Measurements from ENCODE around the gene ESPNL.

The ESPNL gene

DNA sequence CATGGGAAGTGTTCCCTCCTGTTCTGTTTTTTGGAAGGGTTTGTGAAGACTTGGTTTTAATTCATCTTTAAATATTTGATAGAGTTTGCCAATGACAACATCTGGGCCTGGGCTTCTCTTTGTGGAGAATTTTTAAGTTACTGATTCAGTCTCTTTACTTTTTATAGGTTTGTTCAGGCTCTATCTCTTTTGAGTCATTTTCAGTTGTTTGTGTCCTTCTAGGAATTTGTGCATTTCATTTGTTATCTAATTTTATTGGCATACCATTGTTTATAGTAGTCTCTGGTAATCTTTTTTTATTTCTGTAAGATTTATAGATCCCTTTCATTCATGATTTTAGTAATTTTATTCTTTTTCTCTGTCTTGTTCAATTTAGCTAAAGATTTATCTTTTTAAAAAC lies 24.7 kb upstream of the ESPNL start:
- no peak for DNase-seq (ENCODE audit: low read depth)

DNA sequence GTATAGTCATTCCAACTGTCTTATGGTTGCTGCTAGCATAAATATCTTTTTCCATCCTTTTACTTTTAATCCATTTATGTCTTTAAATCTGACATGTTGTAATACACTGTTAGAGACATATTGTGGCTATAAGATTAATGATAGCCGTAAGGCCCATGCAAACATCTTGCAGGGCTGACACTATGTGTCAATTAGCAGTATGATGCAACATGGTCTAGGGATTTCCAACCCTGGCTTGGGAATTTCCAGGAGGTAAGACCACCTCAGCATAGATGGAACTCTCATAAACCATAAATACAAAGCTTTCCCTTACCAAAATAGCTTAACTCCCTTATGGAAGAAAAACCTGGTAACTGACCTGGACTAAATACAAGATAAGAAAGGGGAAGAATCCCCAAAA lies 22.8 kb upstream of the ESPNL start:
- DNase-seq (ENCODE audit: low read depth) = no peak

DNA sequence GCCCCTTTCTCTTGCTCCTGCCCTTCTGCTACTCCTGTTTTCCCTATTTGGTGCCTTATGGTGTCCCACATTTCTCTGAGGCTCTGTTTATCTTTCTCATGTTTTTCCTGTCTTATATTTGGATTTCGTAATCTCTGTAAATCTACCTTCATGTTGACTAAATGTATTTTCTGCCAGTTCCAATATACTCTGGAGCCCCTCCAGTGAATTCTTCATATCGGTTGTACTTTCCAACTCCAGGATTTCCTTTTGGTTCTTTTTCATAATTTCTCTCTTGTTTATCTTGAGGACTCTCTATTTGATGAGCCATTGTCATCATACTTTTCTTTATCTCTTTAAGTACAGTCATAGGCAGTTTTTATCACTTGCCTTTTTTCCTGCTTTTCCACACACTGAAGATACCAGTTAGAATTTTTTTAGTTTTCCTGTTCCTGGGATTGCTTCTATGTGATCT lies 20.2 kb upstream of the ESPNL start:
- DNase-seq (ENCODE audit: low read depth) = no peak

DNA sequence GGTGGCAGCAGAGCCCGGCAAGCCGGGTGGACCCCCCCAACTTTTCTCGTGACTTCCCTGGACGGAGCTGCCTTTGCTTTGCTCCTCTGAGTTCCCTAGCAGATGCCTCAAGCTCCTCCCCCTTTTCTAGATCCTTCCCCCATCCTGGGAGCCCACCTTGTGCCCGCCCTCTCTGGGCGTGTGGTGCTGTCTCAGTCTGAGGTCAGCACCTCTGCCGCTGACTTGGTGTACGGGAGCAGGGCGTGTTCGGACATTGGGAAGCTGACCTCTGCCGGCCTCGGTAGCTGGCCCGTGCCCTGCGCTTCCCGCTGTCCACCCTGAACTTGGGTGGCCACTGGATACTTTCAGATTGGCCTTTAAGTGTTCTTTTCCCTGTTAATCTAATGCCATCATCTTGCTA lies 19.6 kb upstream of the ESPNL start:
- no peak for DNase-seq (ENCODE audit: low read depth)

DNA sequence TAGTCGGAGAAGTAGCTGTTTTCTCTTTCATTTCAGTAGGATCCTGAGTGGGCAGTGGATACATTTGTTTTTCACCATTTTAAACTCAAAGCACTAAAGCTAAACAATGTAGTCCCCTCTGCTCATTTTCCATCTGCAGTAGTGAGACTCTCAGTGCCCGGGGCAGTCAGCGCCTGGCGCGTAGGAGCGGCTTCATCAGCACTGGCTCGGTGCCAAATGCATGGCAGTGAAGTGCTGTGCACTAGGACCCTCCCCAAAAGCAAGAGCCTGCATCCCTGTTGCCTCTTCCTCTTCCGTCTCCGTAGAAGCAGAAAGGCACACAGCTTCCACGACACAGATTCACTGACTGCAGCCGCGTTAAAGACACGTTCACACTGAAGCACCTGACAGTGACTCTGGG lies 19.0 kb upstream of the ESPNL start:
- no peak for DNase-seq (ENCODE audit: low read depth)

DNA sequence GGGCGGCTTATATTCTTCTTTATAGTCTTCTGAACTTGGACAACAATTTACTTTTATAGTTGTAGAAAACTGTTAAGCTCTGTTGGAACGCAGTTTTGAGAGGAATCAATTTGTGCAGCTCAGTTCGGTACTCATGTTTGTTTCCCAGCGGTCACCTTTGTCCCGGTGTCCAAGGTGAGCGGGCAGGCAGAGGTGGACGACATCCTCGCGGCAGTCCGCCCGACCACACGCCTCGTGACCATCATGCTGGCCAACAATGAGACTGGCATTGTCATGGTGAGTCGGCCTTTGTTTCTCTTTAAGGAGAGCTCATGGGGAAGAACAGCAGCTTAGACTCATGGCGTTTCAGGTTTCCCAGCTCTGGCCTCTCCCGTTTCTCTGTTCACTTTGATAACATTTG lies 18.6 kb upstream of the ESPNL start:
- no peak for DNase-seq (ENCODE audit: low read depth)

DNA sequence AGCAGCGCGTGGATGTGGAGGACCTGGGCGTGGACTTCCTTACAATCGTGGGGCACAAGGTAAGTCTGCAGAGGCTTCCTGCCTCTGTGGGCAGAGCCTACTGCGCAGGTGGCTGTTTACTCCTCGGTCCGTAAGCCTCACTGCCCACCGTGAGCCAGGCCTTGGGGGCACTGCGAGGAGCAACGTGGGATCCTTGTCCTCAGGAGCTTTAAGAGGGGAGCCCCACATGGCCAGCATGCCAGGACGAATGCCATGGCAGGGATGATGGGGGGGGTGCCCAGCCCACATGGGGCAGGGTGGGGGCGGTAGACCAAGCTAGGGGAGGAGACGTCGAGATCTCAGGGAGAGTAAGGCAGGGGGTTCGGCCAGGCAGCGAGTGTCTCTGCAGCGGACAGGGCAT lies 18.0 kb upstream of the ESPNL start:
- DNase-seq (ENCODE audit: low read depth) = no peak

DNA sequence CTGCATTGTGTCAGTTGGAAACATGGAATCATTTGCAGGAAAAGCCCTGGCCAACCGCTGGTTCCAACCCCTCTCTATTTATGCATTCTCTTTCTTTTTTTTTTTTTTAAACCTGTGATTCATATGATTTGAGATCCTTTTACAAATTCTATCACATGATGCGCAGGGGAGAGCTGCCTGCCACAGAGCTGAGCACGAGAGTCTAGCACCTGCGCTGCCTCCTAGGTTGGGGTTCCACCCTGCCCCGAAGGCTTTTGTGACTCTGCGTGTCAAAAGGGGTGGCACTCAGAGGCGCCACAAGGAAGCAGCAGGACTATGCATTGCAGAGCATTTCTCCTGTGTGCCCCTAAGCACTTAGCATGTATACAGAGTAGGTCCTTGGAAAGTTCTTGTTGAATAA lies 17.3 kb upstream of the ESPNL start:
- no peak for DNase-seq (ENCODE audit: low read depth)

DNA sequence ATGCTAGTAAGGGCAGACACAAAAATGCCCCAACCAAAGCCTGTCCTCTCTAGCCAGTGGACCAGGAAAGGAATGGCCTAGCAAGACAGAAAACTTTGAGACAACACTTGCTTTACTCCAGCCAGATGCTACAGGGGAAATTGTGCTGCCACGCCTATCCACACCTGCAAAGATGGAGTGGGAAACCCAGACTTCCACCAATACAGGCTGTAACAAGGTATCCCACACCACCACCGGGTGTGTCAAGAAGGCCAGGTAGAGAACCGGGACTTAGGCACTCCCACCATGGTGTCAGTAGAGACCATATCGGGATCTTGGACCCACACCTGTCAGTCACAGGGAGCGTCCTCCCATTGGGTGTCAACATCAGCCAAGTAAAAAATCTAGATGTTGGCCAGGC lies 16.2 kb upstream of the ESPNL start:
- DNase-seq (ENCODE audit: low read depth) = no peak

DNA sequence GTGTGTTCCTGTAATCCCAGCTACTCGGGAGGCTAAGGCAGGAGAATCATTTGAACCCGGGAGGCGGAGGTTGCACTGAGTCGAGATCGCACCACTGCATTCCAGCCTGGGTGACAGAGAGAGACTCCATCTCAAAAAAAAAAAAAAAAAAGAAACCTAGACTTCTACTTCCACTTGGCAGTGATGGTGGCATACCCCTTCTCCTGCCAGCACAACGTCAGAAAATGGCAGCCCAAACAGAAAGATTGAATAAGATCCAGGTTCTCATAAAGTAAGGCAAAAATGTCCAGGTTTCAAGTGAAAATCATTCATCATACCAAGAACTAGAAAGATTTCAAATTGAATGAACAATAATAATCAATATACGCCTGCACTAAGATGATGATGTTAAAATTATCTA lies 15.4 kb upstream of the ESPNL start:
- no peak for DNase-seq (ENCODE audit: low read depth)

DNA sequence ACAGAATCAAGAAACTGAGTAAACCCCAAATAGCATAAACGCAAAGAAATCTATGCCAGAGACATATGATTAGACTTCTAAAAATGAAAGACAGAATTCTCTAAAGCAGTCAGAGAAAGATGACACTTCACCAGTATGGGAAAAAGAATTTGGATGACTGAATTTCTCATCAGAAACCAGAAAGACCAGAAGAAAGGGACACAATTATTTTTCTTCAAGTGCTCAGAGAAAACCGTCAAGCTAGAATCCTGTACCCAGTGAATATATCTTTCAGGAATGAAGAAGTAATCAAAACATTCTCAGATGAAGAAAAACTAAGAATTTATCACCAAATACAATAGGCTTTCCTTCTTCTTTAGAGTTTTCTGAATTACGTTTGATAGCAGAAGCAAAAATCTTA lies 14.2 kb upstream of the ESPNL start:
- DNase-seq (ENCODE audit: low read depth) = no peak

DNA sequence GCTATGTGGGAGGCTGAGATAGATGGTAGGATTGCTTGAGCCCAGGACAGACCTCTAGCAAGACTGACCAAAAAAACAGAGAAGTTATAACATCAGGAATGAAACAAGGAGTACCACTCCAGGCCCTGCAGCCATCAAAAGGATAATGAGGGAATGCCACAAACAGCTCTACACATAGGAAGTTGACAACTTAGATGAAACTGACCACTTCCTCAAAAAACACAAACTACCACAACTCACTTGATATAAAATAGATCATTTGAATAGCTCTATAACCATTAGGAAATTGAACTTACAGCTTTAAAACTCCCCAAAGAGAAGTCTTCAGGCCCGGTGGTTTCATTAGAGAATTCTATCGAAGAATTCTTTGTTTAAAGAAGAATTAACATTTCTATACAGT lies 12.9 kb upstream of the ESPNL start:
- DNase-seq (ENCODE audit: low read depth) = no peak

DNA sequence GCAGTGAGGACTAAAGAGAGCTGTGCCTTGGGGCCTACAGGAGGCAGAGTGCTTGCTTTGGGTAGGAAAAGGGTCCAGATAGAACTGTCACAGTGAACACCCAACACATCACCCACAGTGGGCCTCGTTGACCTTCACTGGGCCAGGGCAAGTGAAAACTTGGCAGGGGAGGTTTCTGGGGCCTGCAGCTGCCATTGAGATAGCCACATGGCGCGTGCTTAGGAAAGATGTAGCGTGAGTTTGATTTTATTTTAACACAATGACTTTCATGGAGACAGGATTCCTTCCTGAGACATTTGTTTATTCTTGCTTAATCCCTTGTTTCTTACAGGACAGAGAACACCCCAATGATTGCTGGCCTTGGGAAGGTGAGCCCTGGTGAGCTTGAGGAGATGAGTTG lies 9.3 kb upstream of the ESPNL start:
- DNase-seq (ENCODE audit: low read depth) = no peak

DNA sequence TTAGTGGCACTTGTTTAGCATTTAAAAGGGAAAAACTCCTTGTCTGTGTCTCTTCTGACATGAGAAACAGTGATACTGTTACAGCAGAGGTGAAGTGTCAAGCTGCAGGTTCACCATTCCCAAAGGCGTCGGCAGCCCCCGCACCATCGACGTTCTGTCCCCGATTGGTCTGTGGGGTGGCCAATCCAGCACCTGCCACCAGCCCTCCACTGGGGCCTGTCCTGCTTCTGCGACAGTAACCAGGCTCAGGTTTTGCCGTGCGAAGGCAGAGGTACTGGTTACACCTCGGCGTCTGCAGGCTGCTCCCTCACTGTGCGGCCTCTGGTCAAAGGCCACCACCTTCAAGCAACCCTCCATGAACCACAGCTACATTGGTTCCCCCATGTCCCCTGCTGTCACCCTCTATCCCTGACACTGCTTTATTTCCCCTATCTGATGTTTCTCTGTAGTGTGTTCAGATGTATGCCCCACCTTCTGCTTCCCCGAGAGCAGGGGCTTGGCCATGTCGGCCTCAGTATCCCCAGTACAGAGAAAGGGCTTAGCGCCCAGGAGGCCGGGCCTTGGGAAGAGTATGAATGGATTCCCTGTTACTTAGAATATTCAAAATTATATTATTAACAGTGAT lies 8.6 kb upstream of the ESPNL start:
- no peak for DNase-seq (ENCODE audit: low read depth)

DNA sequence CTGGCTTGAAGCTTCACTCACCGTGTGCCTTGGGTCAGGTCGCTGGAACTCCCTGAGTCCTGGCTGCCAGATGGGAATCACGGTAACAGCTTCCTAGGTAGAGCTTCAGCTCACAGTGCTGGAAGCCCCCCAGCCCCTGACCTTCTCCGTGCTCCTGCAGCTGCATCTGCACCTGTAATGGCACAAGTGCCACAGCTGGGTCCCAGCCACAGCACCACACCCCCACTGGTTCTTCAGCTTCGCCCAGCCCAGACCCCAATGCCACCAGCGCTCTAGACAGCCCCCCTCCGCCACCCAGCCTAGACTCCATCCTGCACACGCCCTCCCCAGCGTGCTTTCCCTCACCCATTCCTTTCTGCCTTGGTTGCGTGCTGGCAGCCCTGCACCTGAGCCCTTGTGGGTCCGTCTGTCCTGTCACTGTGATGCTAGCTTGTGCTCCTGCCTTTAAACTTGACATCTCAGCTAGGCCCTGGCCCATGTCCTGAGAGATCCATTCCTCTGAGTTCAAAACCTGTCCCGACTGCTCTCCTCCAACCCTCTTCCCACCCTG lies 7.6 kb upstream of the ESPNL start:
- no peak for DNase-seq (ENCODE audit: low read depth)

DNA sequence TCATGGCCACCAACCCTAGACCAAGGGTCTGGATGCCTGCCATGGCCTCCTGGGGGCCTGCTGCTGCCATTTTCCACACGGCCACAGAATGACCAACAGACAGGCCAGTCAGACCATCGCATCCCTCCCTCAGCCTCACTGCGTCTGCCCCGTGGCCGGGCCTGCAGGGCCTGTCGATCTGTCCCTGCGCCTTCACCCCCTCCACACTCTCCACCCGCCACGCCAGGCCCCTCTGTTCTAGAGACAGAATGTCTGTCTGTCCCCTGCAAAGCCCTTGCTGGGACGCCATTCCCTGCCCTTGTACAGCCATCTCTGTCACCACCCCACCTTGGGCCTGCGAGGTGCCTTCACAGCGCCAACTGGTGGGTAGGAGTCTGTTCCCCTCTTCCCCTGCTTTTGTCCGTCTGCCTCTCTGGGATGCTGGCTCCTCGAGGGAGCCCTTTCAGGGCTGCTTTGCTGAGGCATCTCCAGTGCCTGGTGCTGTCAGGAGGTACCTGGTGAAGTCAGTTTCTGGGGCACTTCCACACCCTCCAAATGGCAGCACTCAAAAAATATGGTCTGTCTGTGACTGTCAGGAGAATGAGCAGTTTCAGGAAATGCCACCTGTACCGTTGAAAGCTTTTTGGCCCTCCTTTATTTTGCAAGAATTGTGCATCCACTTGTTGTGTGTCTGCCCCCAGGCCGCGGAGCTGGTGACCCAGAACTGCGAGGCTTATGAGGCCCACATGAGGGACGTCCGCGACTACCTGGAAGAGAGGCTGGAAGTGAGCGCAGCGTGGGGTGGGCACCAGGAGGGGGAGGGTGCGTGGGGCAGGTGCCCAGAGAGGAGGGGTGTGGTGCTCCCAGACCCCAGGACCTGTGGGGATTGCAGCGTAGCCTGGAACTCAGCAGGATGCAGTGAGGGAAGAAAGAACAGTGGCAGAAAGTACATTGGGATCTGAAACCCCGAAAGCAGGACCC lies 6.7 kb upstream of the ESPNL start:
- no peak for DNase-seq (ENCODE audit: low read depth)

DNA sequence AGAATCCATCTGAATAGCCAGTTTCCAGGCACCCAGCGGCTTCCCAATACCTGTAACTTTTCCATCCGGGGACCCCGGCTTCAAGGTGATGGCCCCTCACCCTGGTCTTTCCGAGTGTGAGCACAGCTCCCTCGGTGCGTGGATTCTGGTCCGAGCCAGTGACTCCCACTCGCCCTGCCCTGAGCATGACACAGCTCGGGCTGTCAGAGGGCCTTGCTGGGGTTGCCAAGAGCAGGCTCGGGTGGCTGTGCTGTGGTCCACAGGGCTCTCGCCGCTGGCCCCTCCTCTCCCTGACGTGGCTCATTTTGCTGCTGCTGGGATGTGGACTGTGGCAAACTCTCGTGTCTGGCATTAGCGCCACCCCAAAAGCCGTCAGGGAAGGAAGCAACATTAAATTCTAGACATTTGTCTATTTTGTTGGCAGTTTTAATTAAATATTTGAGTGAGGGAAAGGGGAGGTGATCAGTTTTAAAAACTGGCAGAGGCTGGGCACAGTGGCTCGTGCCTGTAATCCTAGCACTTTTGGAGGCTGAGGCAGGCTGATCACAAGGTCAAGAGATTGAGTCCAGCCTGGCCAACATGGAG lies 5.6 kb upstream of the ESPNL start:
- DNase-seq (ENCODE audit: low read depth) = no peak

DNA sequence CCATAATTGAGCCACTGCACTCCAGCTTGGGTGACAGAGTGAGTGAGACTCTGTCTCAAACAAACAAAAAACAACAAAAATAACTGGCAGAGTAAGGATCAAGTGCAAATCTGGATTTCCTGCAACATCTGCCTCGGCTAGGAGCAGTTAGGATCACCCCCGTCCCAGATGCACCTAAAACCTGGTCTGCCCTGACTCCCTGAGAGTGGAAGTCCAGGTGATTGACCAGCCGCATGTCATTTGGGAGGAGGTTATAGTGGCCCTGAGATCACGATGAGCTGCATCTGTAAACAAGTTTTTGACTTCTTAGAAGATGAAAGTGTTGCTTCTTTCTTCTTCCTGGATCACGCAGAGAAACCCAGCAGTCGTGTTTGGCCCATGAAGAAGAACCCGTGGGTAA lies 5.0 kb upstream of the ESPNL start:
- no peak for DNase-seq (ENCODE audit: low read depth)

DNA sequence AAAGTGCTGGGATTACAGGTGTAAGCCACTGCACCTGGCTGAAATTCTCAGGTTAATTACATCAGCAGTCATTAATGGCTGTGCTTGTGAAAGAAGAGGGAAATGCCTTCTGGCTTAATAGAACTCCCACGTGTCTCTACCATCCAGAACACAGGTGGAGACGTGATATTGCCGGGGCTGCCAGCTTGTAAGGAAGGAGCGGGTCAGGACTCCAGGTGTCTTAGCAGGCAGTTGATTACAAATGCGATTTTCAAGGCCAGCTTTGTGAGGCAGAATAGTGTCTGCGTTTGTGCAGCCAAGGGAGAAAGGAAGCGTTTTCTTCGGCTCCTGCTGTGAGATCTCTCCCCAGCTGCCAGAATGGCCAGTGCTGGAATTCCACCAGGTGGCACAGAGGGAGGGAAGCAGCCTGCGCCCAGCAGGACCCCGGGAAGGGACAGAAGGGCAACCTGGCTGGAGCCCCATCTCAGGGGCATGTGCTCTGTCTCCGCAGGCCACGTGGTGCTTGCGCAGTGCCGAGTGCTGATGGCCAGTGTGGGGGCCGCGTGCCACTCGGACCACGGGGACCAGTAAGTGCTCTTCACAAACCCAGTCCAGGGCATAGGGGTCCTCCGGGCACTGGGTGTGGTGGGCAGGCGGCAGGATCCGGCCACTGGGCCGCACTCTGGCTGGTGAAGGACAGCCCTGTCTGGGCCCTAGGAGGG lies 3.7 kb upstream of the ESPNL start:
- no peak for DNase-seq (ENCODE audit: low read depth)

DNA sequence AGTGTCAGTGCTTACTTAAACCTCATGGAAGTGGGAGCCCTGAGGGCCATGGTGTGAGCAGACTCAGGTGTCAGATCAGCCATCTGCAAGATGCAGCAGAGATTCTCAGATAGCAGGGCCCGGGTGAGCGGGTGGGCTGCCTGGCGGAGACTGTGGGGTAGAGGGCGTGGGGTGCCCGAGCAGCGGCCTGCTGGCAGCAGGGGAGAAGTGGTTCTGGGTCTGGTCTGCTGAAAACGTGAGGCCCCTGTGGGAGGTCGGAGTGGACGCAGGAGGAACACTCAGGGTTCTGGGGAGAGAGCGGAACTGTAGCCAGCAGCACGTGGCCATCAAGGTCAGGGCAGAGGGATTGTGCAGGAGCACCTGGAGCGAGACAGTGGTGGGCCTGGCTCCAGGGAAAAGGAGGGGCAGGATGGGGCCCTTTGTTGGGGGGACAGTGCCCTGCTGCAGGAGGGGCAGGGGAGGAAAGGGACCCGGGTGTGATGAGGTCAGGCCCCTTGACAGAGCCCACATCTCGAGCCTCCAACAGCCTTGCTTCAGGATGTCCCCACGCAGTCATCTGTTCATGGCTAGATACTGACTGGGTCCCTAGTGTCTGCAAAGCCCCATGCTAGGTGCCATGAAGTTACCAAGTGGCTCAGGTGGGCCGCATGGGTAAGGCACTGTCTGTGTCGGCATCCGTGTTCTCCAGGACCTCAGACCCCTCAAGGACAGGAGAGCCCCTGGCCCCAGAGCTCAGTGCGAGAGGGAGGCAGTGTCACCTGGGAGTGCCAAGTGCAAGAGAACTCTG lies 2.7 kb upstream of the ESPNL start:
- DNase-seq (ENCODE audit: low read depth) = no peak

Measured in stimulated activated CD8-positive, alpha-beta memory T cell treated with anti-CD3 and anti-CD28 coated beads, Interleukin-12 subunit alpha, Interleukin-12 subunit beta, amount 100 ng/mL, for 1 hour (primary cell).